B cell (primary cell): ENCODE measurements around the gene GIPC3. TPM values are rescaled to one million over a fixed set of nuclear protein-coding genes. Genes with fewer than 3 reads are reported as not detected.

Experiments
- ATAC-seq: fragments of 200-7000 bp; cut with Tn5 transposase; one replicate; pipeline ENCODE4 v1.10.0; 2021; ENCODE audit warnings: low read depth, mild to moderate bottlenecking, moderate number of reproducible peaks, moderate library complexity
- CTCF ChIA-PET: fragments of 350-600 bp; sonication (Branson Sonifier 250); formaldehyde crosslinking; loops from one replicate; lab custom pipeline; 2021; ENCODE audit warnings: antibody characterized with exemption, inconsistent platforms; lab: Charles Lee
- POLR2A ChIA-PET: fragments of 350-600 bp; sonication (Branson Sonifier 250); formaldehyde crosslinking; loops from one replicate; lab custom pipeline; 2021; ENCODE audit warnings: antibody characterized with exemption; lab: Charles Lee
- DNase-seq: peaks from one replicate; pipeline ENCODE4 v3.0.0; 2013
- H2AFZ ChIP-seq: 2 replicates; pipeline ENCODE4 v1.6.1; 2012; ENCODE audit warnings: mild to moderate bottlenecking, low read depth, low read length; ENCODE audit not compliant: insufficient read depth, poor library complexity, severe bottlenecking
- H3K27ac ChIP-seq, 2 donors: 1 replicate in 1 of 2; 2 replicates in 1 of 2; pipeline ENCODE4 v1.5.1; 2012 to 2013; ENCODE audit warnings: low read length in 2 of 2, mild to moderate bottlenecking in 2 of 2, moderate library complexity in 1 of 2
- H3K27me3 ChIP-seq, 4 experiments: fragments of 200-600 bp in 1 of 4; sonication (generic) in 1 of 4; replicated peaks in 1 of 4; 1 replicate in 2 of 4; 2 replicates in 2 of 4; pipeline versions ENCODE4 v1.6.1 to v1.7.0; 2013 to 2016; ENCODE audit warnings: low read length in 3 of 4, mild to moderate bottlenecking in 2 of 4, mixed read lengths in 1 of 4, moderate library complexity in 1 of 4; ENCODE audit not compliant: insufficient read depth in 4 of 4, control insufficient read depth in 3 of 4; ENCODE audit errors: control extremely low read depth in 1 of 4
- H3K36me3 ChIP-seq, 2 experiments: replicated peaks in 1 of 2; 1 replicate in 1 of 2; 2 replicates in 1 of 2; pipeline versions ENCODE4 v1.6.1 to v1.7.1; 2013; ENCODE audit warnings: low read length in 1 of 2; ENCODE audit not compliant: insufficient read depth in 2 of 2, control insufficient read depth in 1 of 2; ENCODE audit errors: control extremely low read depth in 1 of 2, extremely low read depth in 1 of 2
- H3K4me1 ChIP-seq, 2 donors: fragments of 200-600 bp in 1 of 2; sonication (generic) in 1 of 2; 1 replicate in 1 of 2; 2 replicates in 1 of 2; pipeline versions ENCODE4 v1.5.1 to v1.6.1; 2013 to 2017; ENCODE audit warnings: low read length in 2 of 2; ENCODE audit not compliant: control insufficient read depth in 2 of 2, insufficient read depth in 2 of 2
- H3K4me2 ChIP-seq: replicated peaks from 2 replicates; pipeline ENCODE3; 2012; ENCODE audit warnings: mild to moderate bottlenecking, low read depth, low read length; ENCODE audit not compliant: poor library complexity, severe bottlenecking
- H3K4me3 ChIP-seq, 5 experiments: fragments of 200-600 bp in 1 of 5; sonication (generic) in 1 of 5; 1 replicate in 3 of 5; 2 replicates in 2 of 5; pipeline versions ENCODE4 v1.5.1 to v1.7.0; 2011 to 2016; ENCODE audit warnings: low read length in 4 of 5, mild to moderate bottlenecking in 4 of 5, low read depth in 2 of 5, control low read depth in 1 of 5, moderate library complexity in 1 of 5; ENCODE audit not compliant: insufficient read depth in 1 of 5; ENCODE audit errors: control extremely low read depth in 1 of 5, extremely low read depth in 1 of 5
- H3K79me2 ChIP-seq: fragments of 200-600 bp; sonication (generic); one replicate; pipeline ENCODE4 v1.6.0; 2016; ENCODE audit warnings: low read length; ENCODE audit not compliant: control insufficient read depth, insufficient read depth
- H3K9ac ChIP-seq: fragments of 200-600 bp; sonication (generic); 2 replicates; pipeline ENCODE4 v1.6.1; 2017; ENCODE audit warnings: mild to moderate bottlenecking, low read length, moderate library complexity
- H3K9me3 ChIP-seq, 3 donors: one replicate each; pipeline versions ENCODE4 v1.6.1 to v1.7.1; 2013; ENCODE audit warnings: low read length in 2 of 3; ENCODE audit not compliant: control insufficient read depth in 2 of 3, insufficient read depth in 1 of 3; ENCODE audit errors: control extremely low read depth in 1 of 3
- H4K20me1 ChIP-seq: 2 replicates; pipeline ENCODE4 v1.6.0; 2012; ENCODE audit warnings: mild to moderate bottlenecking, low read length; ENCODE audit not compliant: insufficient read depth, control insufficient read depth, poor library complexity, severe bottlenecking
- H3K27ac Mint-ChIP-seq: one replicate; pipeline ENCODE4 v1.8.0; 2021; ENCODE audit warnings: mixed read lengths
- H3K27me3 Mint-ChIP-seq: one replicate; pipeline ENCODE4 v1.8.0; 2021; ENCODE audit warnings: mixed read lengths
- H3K4me1 Mint-ChIP-seq: one replicate; pipeline ENCODE4 v1.8.0; 2021; ENCODE audit warnings: mixed read lengths
- H3K4me3 Mint-ChIP-seq: one replicate; pipeline ENCODE4 v1.8.0; 2021; ENCODE audit warnings: mixed read lengths
- H3K9me3 Mint-ChIP-seq: one replicate; pipeline ENCODE4 v1.8.0; 2022; ENCODE audit warnings: mixed read lengths; ENCODE audit not compliant: insufficient read depth
- EZH2 ChIP-seq: IDR thresholded peaks from 2 replicates; pipeline ENCODE4 v1.6.1; 2012; ENCODE audit warnings: borderline replicate concordance, low read depth, mild to moderate bottlenecking, moderate library complexity, low read length; ENCODE audit not compliant: insufficient read depth, poor library complexity, severe bottlenecking
- WGBS: methylation state at CpG from one replicate; pipeline ENCODE4 v1.1.5; 2013; ENCODE audit warnings: missing lambda C conversion rate; ENCODE audit not compliant: insufficient coverage; 5-methylcytosine and 5-hydroxymethylcytosine counted together
- intact Hi-C: fragments of 100-400 bp; cut with micrococcal nuclease; formaldehyde crosslinking; loops from one replicate; pipeline ENCODE4 v1.10.0; 2022
- polyA plus RNA-seq: library from polyadenylated mRNA; depleted of rRNA; stranded (reverse); fragments of >200 nt; gene quantifications from 2 replicates; pipeline ENCODE4 v1.2.3, GENCODE V29; 2012
- total RNA-seq, 2 donors: library from RNA; stranded (reverse); fragments of 120-200 nt in 1 of 2; gene quantifications; 1 replicate in 1 of 2; 2 replicates in 1 of 2; pipeline versions ENCODE4 v1.2.3 to v1.2.4, GENCODE V29; 2013 to 2022
- TF ChIP-seq, protein P1 (sequence below): fragments of 200-600 bp; IDR thresholded peaks from one replicate; pipeline ENCODE4 v1.8.0; 2022; ENCODE audit warnings: antibody characterized with exemption, mild to moderate bottlenecking

The GIPC3 gene
- total and polyA plus RNA-seq, 2 donors (not counting 1 experiment from before 2014, with no cell fraction given) = 0.47 to 0.48 TPM

DNA sequence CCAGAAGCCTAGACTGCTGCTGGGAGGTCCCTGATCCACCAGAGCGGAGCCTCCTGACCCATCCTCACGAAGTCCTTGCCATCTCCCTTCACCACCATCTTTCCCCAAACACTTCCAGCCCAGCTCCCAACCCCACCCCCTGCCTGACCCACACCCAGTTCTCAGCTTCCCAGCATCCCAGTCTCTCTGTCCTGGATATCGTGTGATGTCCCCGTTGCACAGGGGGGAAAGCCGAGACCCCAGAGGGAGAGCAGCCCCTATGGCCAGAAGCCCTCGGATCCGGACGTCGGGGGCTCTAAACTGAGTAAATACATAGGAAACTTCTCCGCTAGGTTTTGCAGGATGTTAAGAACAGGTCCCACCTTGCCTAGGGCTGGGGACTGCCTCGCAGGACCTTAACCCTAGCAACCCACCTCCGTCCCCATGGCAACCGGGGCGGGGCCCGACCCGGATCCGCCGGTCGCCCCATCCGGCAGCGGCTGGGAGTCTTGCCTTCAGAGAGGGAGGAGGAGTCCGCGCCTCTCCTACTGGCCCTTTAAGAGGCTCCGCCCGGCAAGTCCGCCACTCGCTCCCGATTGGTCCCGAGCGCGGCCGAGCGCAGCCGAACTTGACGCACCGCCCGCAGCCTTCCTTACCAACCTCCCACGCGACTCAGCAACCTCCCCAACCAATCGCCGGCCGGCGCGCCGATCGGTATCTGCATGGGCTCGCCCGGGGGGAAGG lies 13.0 kb upstream of the GIPC3 start:
- Histone ChIP-seq H3K36me3 (no peaks in the 10 kb centered on the region), H3K4me1 (peaks cover 12 to 18% of the 10 kb centered on the region in 2 donors), H3K79me2 (no peaks in the 10 kb centered on the region), H2AFZ (peak overlapping the region; percentile 98), H3K4me2 (peak overlapping the region; percentile 100), H3K4me3 (peak overlapping the region; percentile 11 to 74 (median 54)), H3K9ac (peak overlapping the region; percentile 77), H3K27ac (peak overlapping the region; percentile 24 to 65), H3K9me3 (peaks cover 0 to 15% (median 0%) of the 10 kb centered on the region in 3 donors), H4K20me1 (peaks cover 7% of the 10 kb centered on the region), H3K27me3 (no peaks in the 10 kb centered on the region)
- H3K9me3 Mint-ChIP-seq = no peaks in the 10 kb centered on the region
- peak overlapping the region; percentile 86 for H3K4me3 Mint-ChIP-seq
- peaks cover 16% of the 10 kb centered on the region for H3K4me1 Mint-ChIP-seq
- no peak for TF ChIP-seq EZH2
- TF ChIP-seq, protein P1, sequence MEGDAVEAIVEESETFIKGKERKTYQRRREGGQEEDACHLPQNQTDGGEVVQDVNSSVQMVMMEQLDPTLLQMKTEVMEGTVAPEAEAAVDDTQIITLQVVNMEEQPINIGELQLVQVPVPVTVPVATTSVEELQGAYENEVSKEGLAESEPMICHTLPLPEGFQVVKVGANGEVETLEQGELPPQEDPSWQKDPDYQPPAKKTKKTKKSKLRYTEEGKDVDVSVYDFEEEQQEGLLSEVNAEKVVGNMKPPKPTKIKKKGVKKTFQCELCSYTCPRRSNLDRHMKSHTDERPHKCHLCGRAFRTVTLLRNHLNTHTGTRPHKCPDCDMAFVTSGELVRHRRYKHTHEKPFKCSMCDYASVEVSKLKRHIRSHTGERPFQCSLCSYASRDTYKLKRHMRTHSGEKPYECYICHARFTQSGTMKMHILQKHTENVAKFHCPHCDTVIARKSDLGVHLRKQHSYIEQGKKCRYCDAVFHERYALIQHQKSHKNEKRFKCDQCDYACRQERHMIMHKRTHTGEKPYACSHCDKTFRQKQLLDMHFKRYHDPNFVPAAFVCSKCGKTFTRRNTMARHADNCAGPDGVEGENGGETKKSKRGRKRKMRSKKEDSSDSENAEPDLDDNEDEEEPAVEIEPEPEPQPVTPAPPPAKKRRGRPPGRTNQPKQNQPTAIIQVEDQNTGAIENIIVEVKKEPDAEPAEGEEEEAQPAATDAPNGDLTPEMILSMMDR = no peak
- ATAC-seq (peak; percentile 94), DNase-seq (peak; percentile 99)
- ChIA-PET POLR2A (no interaction called here), CTCF (interaction anchor here (0.6 kb wide), 1 partner anchor 660 kb away, joined by 4 read pairs; no protein-coding TSS in a partner anchor)
- H3K27me3 Mint-ChIP-seq = no peaks in the 10 kb centered on the region
- intact Hi-C loops = loop anchor here (1.0 to 5.0 kb wide), 4 partner anchors 15 to 190 kb away; partner anchors contain the start of genes APBA3, FZR1, MFSD12 and MRPL54
- WGBS = 3% methylated on average over 46 of the region's 48 CpGs
- H3K27ac Mint-ChIP-seq = peak overlapping the region; percentile 83

DNA sequence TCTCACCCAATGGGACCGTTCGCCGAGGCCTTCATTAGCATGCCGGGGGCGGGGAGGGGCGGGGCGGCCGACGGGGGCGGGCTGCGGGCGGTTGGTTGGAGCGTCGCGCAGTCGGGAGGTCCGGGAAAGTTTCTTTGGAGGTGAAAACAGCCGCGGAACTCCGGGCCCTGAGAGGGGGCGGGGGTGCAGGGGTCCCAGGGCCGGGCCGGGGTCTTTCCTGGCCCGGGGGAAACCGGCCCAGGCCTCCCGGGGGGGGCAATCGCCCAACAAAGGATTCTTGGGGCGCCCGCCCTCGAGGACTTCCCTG lies 12.5 kb upstream of the GIPC3 start, which contains the start of gene HMG20B:
HMG20B (plus strand) TSS at position 90 of the 307 bp plus-strand sequence. CDS start 366 bp downstream, outside the sequence.
- Mint-ChIP-seq H3K4me3 (peak within 1 kb of the TSS; percentile 86), H3K4me1 (peaks cover 16% of the 10 kb centered on the region), H3K9me3 (no peaks in the 10 kb centered on the region), H3K27ac (peak within 1 kb of the TSS; percentile 83), H3K27me3 (no peaks in the 10 kb centered on the region)
- CTCF ChIA-PET = no interaction called here
- Histone ChIP-seq H3K4me1 (peaks cover 12 to 18% of the 10 kb centered on the region in 2 donors), H3K4me2 (peak within 1 kb of the TSS; percentile 100), H3K4me3 (peak within 1 kb of the TSS; percentile 11 to 79 (median 74)), H3K9me3 (peaks cover 0 to 15% (median 0%) of the 10 kb centered on the region in 3 donors), H3K27ac (peak within 1 kb of the TSS; percentile 34 to 65), H2AFZ (peak within 1 kb of the TSS; percentile 98), H3K9ac (peak within 1 kb of the TSS; percentile 77), H4K20me1 (peaks cover 7% of the 10 kb centered on the region), H3K79me2 (no peaks in the 10 kb centered on the region), H3K36me3 (no peaks in the 10 kb centered on the region), H3K27me3 (no peaks in the 10 kb centered on the region)
- POLR2A ChIA-PET = no interaction called here
- no peak for TF ChIP-seq EZH2
- TF ChIP-seq, protein P1 = no peak
- DNase-seq (no peak), ATAC-seq (no peak)
- intact Hi-C loops = loop anchor here (1.0 to 5.0 kb wide), 4 partner anchors 16 to 189 kb away; partner anchors contain the start of genes APBA3, FZR1, MFSD12 and MRPL54
- WGBS = under 1% methylated on average over 28 of the region's 30 CpGs
